Mesendoderm (in vitro differentiated cells): Measurements from ENCODE around the gene AIM2.

Experiments used
- DNase-seq: peaks from one replicate; pipeline ENCODE4 v3.0.0; 2013
- H2AK5ac ChIP-seq: 2 replicates; pipeline ENCODE4 v1.6.1; 2013; ENCODE audit warnings: low read length, inconsistent platforms
- H2BK120ac ChIP-seq: 2 replicates; pipeline ENCODE4 v1.6.1; 2013; ENCODE audit warnings: low read depth, mild to moderate bottlenecking, low read length, moderate library complexity, mixed read lengths
- H2BK15ac ChIP-seq: replicated peaks from 2 replicates; pipeline ENCODE4 v1.6.1; 2013; ENCODE audit warnings: low read depth, mild to moderate bottlenecking, moderate library complexity
- H2BK5ac ChIP-seq: 2 replicates; pipeline ENCODE4 v1.6.1; 2013; ENCODE audit warnings: low read length, inconsistent platforms
- H3K18ac ChIP-seq: 2 replicates; pipeline ENCODE4 v1.6.1; 2013; ENCODE audit warnings: mild to moderate bottlenecking, low read length, mixed read lengths
- H3K23ac ChIP-seq: one replicate; pipeline ENCODE4 v1.6.1; 2013; ENCODE audit warnings: low read length
- H3K27ac ChIP-seq: 2 replicates; pipeline ENCODE4 v1.5.1; 2013; ENCODE audit warnings: low read depth, mild to moderate bottlenecking, inconsistent platforms, low read length, moderate library complexity
- H3K27me3 ChIP-seq: 2 replicates; pipeline ENCODE4 v1.6.1; 2013; ENCODE audit warnings: low read length, control low read depth, mild to moderate bottlenecking, inconsistent platforms; ENCODE audit not compliant: insufficient read depth, poor library complexity
- H3K36me3 ChIP-seq: 2 replicates; pipeline ENCODE4 v1.6.1; 2013; ENCODE audit warnings: low read length, inconsistent platforms; ENCODE audit not compliant: control insufficient read depth, insufficient read depth
- H3K4ac ChIP-seq: one replicate; pipeline ENCODE4 v1.6.1; 2013; ENCODE audit warnings: low read depth, mild to moderate bottlenecking, low read length, moderate library complexity
- H3K4me1 ChIP-seq: 2 replicates; pipeline ENCODE4 v1.6.1; 2013; ENCODE audit warnings: low read depth, low read length, inconsistent platforms; ENCODE audit not compliant: control insufficient read depth
- H3K4me2 ChIP-seq: 2 replicates; pipeline ENCODE4 v1.6.1; 2013; ENCODE audit warnings: low read length
- H3K4me3 ChIP-seq: 2 replicates; pipeline ENCODE4 v1.5.1; 2013; ENCODE audit warnings: mild to moderate bottlenecking, low read length
- H3K56ac ChIP-seq: one replicate; pipeline ENCODE4 v1.6.1; 2013; ENCODE audit warnings: low read length
- H3K79me1 ChIP-seq: 2 replicates; pipeline ENCODE4 v1.6.1; 2013; ENCODE audit warnings: low read length, inconsistent platforms
- H3K79me2 ChIP-seq: 2 replicates; pipeline ENCODE4 v1.6.1; 2013; ENCODE audit warnings: mild to moderate bottlenecking, low read length; ENCODE audit not compliant: control insufficient read depth, insufficient read depth
- H3K9ac ChIP-seq: 2 replicates; pipeline ENCODE4 v1.6.1; 2013; ENCODE audit warnings: low read length, inconsistent platforms
- H4K5ac ChIP-seq: one replicate; pipeline ENCODE4 v1.6.1; 2013; ENCODE audit warnings: low read length
- H4K8ac ChIP-seq: one replicate; pipeline ENCODE4 v1.6.1; 2013; ENCODE audit warnings: low read depth, mild to moderate bottlenecking, control low read depth, low read length, moderate library complexity
- WGBS: extraction: QIAGEN DNeasy Blood & Tissue Kit; methylation state at CpG from one replicate; pipeline ENCODE4 v1.1.7; 2013; ENCODE audit warnings: low lambda C conversion rate, missing lambda C conversion rate; ENCODE audit not compliant: insufficient coverage; ENCODE audit errors: extremely low coverage; 5-methylcytosine and 5-hydroxymethylcytosine counted together

The AIM2 gene

DNA sequence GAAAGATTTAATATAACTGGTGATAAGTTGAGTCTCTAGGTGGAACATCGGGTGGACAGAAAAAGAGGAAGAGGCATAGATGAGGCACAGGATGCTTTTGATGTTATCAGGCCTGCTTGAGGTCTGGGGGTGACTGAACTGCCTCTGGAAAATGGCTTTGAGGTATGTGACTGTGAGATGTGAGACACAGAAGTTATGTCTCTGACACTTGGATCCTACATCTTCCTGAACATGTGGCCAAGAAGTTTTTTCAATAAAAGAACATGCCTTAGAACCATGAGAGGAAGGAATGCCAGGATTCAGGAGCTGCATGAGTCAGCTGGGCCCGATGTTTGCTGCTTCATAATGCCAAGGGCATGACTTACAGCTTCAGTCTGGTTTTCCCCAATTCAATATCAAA, 11.5 kb upstream of the AIM2 start:
- Histone ChIP-seq H3K56ac (no peak overlapping the region), H4K8ac (no peak overlapping the region), H3K36me3 (no peaks in the 10 kb centered on the region), H3K4me2 (no peak overlapping the region), H3K4me3 (no peak overlapping the region), H2BK15ac (no peak overlapping the region), H2BK120ac (no peak overlapping the region), H3K18ac (no peak overlapping the region), H3K27ac (no peak overlapping the region), H3K4ac (no peak overlapping the region), H3K79me2 (no peaks in the 10 kb centered on the region), H2AK5ac (no peak overlapping the region), H2BK5ac (no peak overlapping the region), H3K9ac (no peak overlapping the region), H3K23ac (no peak overlapping the region), H3K27me3 (no peaks in the 10 kb centered on the region), H3K79me1 (no peaks in the 10 kb centered on the region), H3K4me1 (no peaks in the 10 kb centered on the region), H4K5ac (no peak overlapping the region)
- DNase-seq = no peak
- no CpG with 5 or more reads among the region's 2 CpGs for WGBS

DNA sequence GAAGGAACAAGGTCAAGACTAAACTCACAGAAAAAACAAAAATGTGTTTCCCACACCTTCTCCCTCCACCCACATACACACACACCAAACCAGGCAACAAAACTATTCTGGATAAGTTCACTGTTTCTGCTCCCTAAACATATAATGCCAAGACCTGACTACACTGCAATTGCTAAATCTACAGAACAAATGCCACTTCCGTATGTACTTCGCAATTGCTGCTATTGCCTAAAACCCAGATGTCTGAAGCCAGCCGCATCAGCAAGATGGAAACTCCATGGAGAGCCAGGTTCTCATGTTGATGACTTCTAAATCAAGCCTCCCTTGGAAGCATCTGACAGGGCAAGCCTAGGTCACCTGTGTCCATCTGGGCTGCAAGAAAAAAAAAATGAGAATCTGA, 8.3 kb upstream of the AIM2 start:
- no peaks in the 10 kb centered on the region for H3K36me3 ChIP-seq
- no peak for DNase-seq
- no peaks in the 10 kb centered on the region for H3K27me3 ChIP-seq
- no peak overlapping the region for H2AK5ac ChIP-seq
- H4K5ac ChIP-seq = no peak overlapping the region
- H3K27ac ChIP-seq = no peak overlapping the region
- H3K4me1 ChIP-seq = no peaks in the 10 kb centered on the region
- no peak overlapping the region for H3K56ac ChIP-seq
- H3K9ac ChIP-seq = no peak overlapping the region
- H2BK15ac ChIP-seq = no peak overlapping the region
- H3K4me2 ChIP-seq = no peak overlapping the region
- H2BK5ac ChIP-seq = no peak overlapping the region
- H3K4ac ChIP-seq = no peak overlapping the region
- H3K18ac ChIP-seq = no peak overlapping the region
- H3K79me1 ChIP-seq = no peaks in the 10 kb centered on the region
- no peak overlapping the region for H4K8ac ChIP-seq
- no peak overlapping the region for H3K23ac ChIP-seq
- WGBS = no CpG with 5 or more reads among the region's 3 CpGs
- no peaks in the 10 kb centered on the region for H3K79me2 ChIP-seq
- H2BK120ac ChIP-seq = no peak overlapping the region
- no peak overlapping the region for H3K4me3 ChIP-seq

DNA sequence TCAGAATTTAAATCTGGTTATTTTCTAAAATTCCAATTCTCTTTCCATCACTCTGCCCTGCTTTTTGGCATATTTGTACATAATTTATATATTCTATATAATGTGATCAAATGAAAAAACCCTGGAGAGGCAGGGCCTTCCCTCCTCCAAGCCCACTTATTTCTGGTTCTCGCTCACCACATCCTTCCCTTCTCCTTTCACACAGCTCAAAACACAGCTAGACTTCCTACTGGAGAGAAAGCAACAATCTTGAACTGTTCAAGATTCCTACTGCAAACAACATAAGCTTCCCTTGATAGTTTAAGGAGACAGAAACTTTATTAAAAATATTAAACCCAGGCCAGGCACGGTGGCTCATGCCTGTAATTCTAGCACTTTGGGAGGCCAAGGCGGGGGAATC, 7.6 kb upstream of the AIM2 start:
- Histone ChIP-seq H3K56ac (no peak overlapping the region), H3K9ac (no peak overlapping the region), H3K27ac (no peak overlapping the region), H4K5ac (no peak overlapping the region), H2BK15ac (no peak overlapping the region), H3K36me3 (no peaks in the 10 kb centered on the region), H4K8ac (no peak overlapping the region), H3K79me1 (no peaks in the 10 kb centered on the region), H3K4me2 (no peak overlapping the region), H3K27me3 (no peaks in the 10 kb centered on the region), H2BK5ac (no peak overlapping the region), H2AK5ac (no peak overlapping the region), H3K4me1 (no peaks in the 10 kb centered on the region), H2BK120ac (no peak overlapping the region), H3K4me3 (no peak overlapping the region), H3K18ac (no peak overlapping the region), H3K23ac (no peak overlapping the region), H3K4ac (no peak overlapping the region), H3K79me2 (no peaks in the 10 kb centered on the region)
- WGBS = no CpG with 5 or more reads among the region's 3 CpGs
- DNase-seq = no peak

DNA sequence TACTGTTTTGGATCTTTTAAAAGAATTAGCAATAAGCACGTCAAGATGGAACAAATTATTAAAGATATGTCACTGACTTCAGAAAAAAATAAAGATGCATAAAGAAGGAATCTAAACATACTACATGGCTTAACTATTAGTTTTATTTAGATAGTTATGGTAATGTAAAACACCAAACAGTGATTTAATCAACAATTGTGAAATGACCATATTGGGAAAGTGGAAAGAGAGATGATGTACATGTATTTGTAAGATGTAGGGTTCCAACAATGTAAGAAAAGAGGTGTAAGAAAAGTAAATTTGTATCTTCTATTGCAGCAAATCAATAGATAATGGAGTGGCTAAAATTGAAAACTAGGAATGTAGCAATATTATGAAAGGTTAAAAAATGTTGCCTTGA, 6.4 kb upstream of the AIM2 start:
- H3K27ac ChIP-seq = no peak overlapping the region
- no peak overlapping the region for H3K18ac ChIP-seq
- H4K5ac ChIP-seq = no peak overlapping the region
- H2AK5ac ChIP-seq = no peak overlapping the region
- no peaks in the 10 kb centered on the region for H3K79me2 ChIP-seq
- no peaks in the 10 kb centered on the region for H3K36me3 ChIP-seq
- no peak overlapping the region for H3K56ac ChIP-seq
- no peak overlapping the region for H3K4me3 ChIP-seq
- H3K4ac ChIP-seq = no peak overlapping the region
- H3K4me1 ChIP-seq = no peaks in the 10 kb centered on the region
- no peak overlapping the region for H2BK5ac ChIP-seq
- H2BK15ac ChIP-seq = no peak overlapping the region
- H3K27me3 ChIP-seq = no peaks in the 10 kb centered on the region
- H2BK120ac ChIP-seq = no peak overlapping the region
- H3K79me1 ChIP-seq = no peaks in the 10 kb centered on the region
- no peak for DNase-seq
- H3K23ac ChIP-seq = no peak overlapping the region
- WGBS = no CpG with 5 or more reads among the region's 1 CpG
- no peak overlapping the region for H3K9ac ChIP-seq
- no peak overlapping the region for H3K4me2 ChIP-seq
- no peak overlapping the region for H4K8ac ChIP-seq

- no peak overlapping the region for H3K23ac ChIP-seq
- no peak overlapping the region for H3K4me3 ChIP-seq
- no peaks in the 10 kb centered on the region for H3K79me2 ChIP-seq
- H3K27ac ChIP-seq = no peak overlapping the region
- no peak for DNase-seq
- H3K18ac ChIP-seq = no peak overlapping the region
- no peaks in the 10 kb centered on the region for H3K36me3 ChIP-seq
- H3K56ac ChIP-seq = no peak overlapping the region
- no peak overlapping the region for H2AK5ac ChIP-seq
- H4K8ac ChIP-seq = no peak overlapping the region
- no peaks in the 10 kb centered on the region for H3K27me3 ChIP-seq
- no peak overlapping the region for H3K9ac ChIP-seq
- H2BK15ac ChIP-seq = no peak overlapping the region
- H3K4me1 ChIP-seq = no peaks in the 10 kb centered on the region
- WGBS = no CpG with 5 or more reads among the region's 1 CpG
- H4K5ac ChIP-seq = no peak overlapping the region
- no peak overlapping the region for H2BK120ac ChIP-seq
- no peak overlapping the region for H2BK5ac ChIP-seq
- no peak overlapping the region for H3K4me2 ChIP-seq
- H3K79me1 ChIP-seq = no peaks in the 10 kb centered on the region
- no peak overlapping the region for H3K4ac ChIP-seq
These were observed 5.1 kb upstream of the AIM2 start for GRCh38 chr1:159081626-159082025.

GRCh38 chr1:159079525-159079924, 3.0 kb upstream of the AIM2 start:
- DNase-seq = no peak
- H3K79me2 ChIP-seq = no peaks in the 10 kb centered on the region
- H3K36me3 ChIP-seq = no peaks in the 10 kb centered on the region
- no peak overlapping the region for H4K5ac ChIP-seq
- no peak overlapping the region for H3K4me2 ChIP-seq
- H3K56ac ChIP-seq = no peak overlapping the region
- H3K27ac ChIP-seq = no peak overlapping the region
- H3K4me1 ChIP-seq = no peaks in the 10 kb centered on the region
- no peaks in the 10 kb centered on the region for H3K79me1 ChIP-seq
- no peak overlapping the region for H2BK15ac ChIP-seq
- no peak overlapping the region for H2AK5ac ChIP-seq
- H2BK120ac ChIP-seq = no peak overlapping the region
- H3K27me3 ChIP-seq = no peaks in the 10 kb centered on the region
- no peak overlapping the region for H3K4me3 ChIP-seq
- no peak overlapping the region for H3K23ac ChIP-seq
- H3K18ac ChIP-seq = no peak overlapping the region
- H4K8ac ChIP-seq = no peak overlapping the region
- H3K9ac ChIP-seq = no peak overlapping the region
- no peak overlapping the region for H2BK5ac ChIP-seq
- no CpG with 5 or more reads among the region's 1 CpG for WGBS
- H3K4ac ChIP-seq = no peak overlapping the region
